H1 (cell line): Measurements from ENCODE around the gene PRKN.

Experiments used
- ATF2 ChIP-seq: IDR thresholded peaks from 2 replicates; pipeline ENCODE4 v1.6.1; 2012; ENCODE audit warnings: low read length, inconsistent platforms
- ATF3 ChIP-seq: IDR thresholded peaks from 2 replicates; pipeline ENCODE4 v1.6.1; 2011; ENCODE audit warnings: low read depth, mild to moderate bottlenecking, low read length; ENCODE audit not compliant: insufficient read depth
- CEBPB ChIP-seq: IDR thresholded peaks from 2 replicates; pipeline ENCODE4 v1.6.1; 2012; ENCODE audit warnings: low read depth, low read length
- CHD2 ChIP-seq: IDR thresholded peaks from 2 replicates; pipeline ENCODE4 v1.6.1; 2012; ENCODE audit warnings: low read length, improper control_type of control experiment
- CTCF ChIP-seq, 3 experiments: IDR thresholded peaks; 1 replicate in 2 of 3; 2 replicates in 1 of 3; pipeline versions ENCODE4 v1.5.1 to v1.6.1; 2011; ENCODE audit warnings: low read length in 3 of 3, mild to moderate bottlenecking in 3 of 3, inconsistent platforms in 2 of 3, low read depth in 1 of 3, moderate library complexity in 1 of 3; ENCODE audit not compliant: insufficient read depth in 1 of 3; ENCODE audit errors: control extremely low read depth in 1 of 3
- EZH2 ChIP-seq: fragments of 200-600 bp; sonication (generic); IDR thresholded peaks from 2 replicates; pipeline ENCODE4 v1.7.1; 2012; ENCODE audit warnings: low read depth, mild to moderate bottlenecking, moderate library complexity, low read length, inconsistent platforms; ENCODE audit not compliant: severe bottlenecking
- KDM1A ChIP-seq: fragments of 200-600, 300-600 bp; sonication (generic); IDR thresholded peaks from 2 replicates; pipeline ENCODE4 v1.7.1; 2016; ENCODE audit warnings: mild to moderate bottlenecking, low read length, borderline replicate concordance
- MAFK ChIP-seq: IDR thresholded peaks from 2 replicates; pipeline ENCODE4 v1.6.1; 2012; ENCODE audit warnings: low read depth, mild to moderate bottlenecking, improper control_type of control experiment, low read length
- POLR2A ChIP-seq, 2 experiments: IDR thresholded peaks; 1 replicate in 1 of 2; 2 replicates in 1 of 2; pipeline ENCODE4 v1.6.1; 2011; ENCODE audit warnings: low read depth in 2 of 2, low read length in 2 of 2, mild to moderate bottlenecking in 2 of 2; ENCODE audit errors: control extremely low read depth in 1 of 2
- RAD21 ChIP-seq, 2 experiments: IDR thresholded peaks in 1 of 2; conservative IDR thresholded peaks in 1 of 2; 2 replicates each; pipeline ENCODE4 v1.6.1; 2011; ENCODE audit warnings: low read depth in 2 of 2, low read length in 2 of 2, improper control_type of control experiment in 1 of 2, inconsistent platforms in 1 of 2, mild to moderate bottlenecking in 1 of 2, moderate library complexity in 1 of 2
- RFX5 ChIP-seq: IDR thresholded peaks from 2 replicates; pipeline ENCODE4 v1.6.1; 2011; ENCODE audit warnings: low read depth, low read length, improper control_type of control experiment, borderline replicate concordance
- SIN3A ChIP-seq, 2 experiments: IDR thresholded peaks in 1 of 2; conservative IDR thresholded peaks in 1 of 2; 2 replicates each; pipeline ENCODE4 v1.6.1; 2011 to 2012; ENCODE audit warnings: low read length in 2 of 2, improper control_type of control experiment in 1 of 2, low read depth in 1 of 2, mild to moderate bottlenecking in 1 of 2
- SUZ12 ChIP-seq: fragments of 200-600 bp; sonication (generic); IDR thresholded peaks from 2 replicates; pipeline ENCODE4 v1.6.1; 2012; ENCODE audit warnings: mild to moderate bottlenecking, inconsistent platforms, low read length, moderate library complexity, mixed read lengths

GRCh38 chr6:161833099-161833860, 894.3 kb downstream of the PRKN start:
- TF ChIP-seq EZH2 (no peak), RFX5 (no peak), SUZ12 (no peak), MAFK (no peak), ATF2 (no peak), CTCF (IDR thresholded peaks at IDR 0.05; ENCODE audit: control extremely low read depth in 1 of 3, insufficient read depth in 1 of 3, low read depth in 1 of 3, low read length in 3 of 3) (no peak), RAD21 (IDR thresholded peaks at IDR 0.05 in 1 of 2, conservative IDR thresholded peaks at IDR 0.05 in 1 of 2; ENCODE audit: low read depth in 2 of 2, low read length in 2 of 2) (no peak), CEBPB (no peak), KDM1A (no peak), ATF3 (no peak), CHD2 (no peak), POLR2A (IDR thresholded peaks at IDR 0.05; ENCODE audit: control extremely low read depth in 1 of 2, low read depth in 2 of 2, low read length in 2 of 2) (no peak), SIN3A (conservative IDR thresholded peaks at IDR 0.05 in 1 of 2, IDR thresholded peaks at IDR 0.05 in 1 of 2; ENCODE audit: low read depth in 1 of 2, low read length in 2 of 2) (no peak)
